ENCODE data around the gene GTF2E1.
"Not testable (repeated sequence)": the region's sequence is repeated elsewhere in the genome, so short reads cannot be mapped to it uniquely, and the experiment has no call there.

GTF2E1 gene

DNA sequence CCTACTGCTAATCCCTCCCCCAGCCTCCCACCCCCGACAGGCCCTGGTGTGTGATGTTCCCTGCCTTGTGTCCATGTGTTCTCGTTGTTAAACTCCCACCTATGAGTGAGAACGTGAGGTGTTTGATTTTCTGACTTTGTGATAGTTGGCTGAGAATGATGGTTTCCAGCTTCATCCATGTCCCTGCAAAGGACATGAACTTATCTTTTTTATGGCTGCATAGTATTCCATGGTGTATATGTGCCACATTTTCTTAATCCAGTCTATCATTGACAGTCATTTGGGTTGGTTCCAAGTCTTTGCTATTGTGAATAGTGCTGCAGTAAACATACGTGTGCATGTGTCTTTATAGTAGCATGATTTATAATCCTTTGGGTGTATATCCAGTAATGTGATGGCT lies 16.0 kb downstream of the GTF2E1 start:
- not testable (repeated sequence) for DNase-seq

DNA sequence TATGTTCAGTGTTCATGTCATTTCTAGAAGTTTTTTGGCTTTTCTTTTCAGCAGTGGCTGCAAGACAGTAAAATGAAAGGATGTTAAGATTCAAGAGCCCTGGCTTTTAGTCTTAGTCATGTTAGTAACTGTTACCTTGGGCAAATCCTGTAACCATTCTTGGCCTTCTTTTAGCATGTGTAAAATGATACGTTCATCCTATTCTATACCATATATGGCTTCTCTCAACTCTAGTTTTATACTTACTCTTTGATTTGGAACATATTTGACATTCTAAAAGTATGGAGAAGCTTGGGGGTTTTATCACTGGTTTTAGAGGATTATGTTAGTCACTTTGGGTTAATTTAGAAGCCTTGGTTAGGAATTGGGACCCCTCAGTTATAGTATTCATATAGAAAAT lies 20.1 kb downstream of the GTF2E1 start:
- DNase-seq, result no peak

DNA sequence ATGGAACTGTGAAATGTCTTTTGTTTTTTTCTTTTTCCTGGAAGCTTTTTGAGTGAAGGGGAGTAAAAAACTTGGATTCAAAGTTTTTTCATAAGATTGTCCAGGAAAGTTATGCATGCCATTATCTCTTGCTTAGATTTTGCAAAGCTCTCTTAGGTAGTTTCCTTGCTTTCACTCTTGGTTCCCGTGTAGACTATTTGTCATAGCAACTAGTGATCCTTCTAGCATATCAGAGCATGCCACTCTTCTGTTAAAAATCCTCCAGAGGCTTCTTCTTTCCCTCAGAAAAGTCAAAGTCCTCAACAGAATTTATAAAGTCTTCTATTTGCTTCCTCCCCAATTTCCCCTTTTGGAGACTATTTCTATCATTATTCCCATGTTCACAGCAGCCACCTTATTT lies 21.1 kb downstream of the GTF2E1 start:
- no peak for DNase-seq

DNA sequence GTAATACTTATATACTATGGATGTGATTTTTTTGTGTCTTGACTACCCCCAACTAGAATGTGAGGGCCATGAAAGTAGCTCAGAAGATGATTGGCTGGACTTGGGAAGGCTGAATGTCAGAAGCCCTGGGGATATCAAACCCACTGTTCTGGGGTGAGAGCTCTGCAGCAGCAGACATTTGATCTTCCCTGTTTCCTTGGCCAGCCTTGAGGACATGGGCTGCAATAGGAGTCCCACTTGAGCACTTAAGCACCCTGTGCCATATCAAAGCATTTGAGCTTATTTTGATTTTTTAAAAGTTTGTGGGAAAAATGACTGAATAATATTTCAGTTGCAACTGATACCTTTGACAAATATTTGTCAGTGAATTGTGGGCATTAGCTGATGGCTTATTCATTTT lies 21.7 kb downstream of the GTF2E1 start:
- no peak for DNase-seq

DNA sequence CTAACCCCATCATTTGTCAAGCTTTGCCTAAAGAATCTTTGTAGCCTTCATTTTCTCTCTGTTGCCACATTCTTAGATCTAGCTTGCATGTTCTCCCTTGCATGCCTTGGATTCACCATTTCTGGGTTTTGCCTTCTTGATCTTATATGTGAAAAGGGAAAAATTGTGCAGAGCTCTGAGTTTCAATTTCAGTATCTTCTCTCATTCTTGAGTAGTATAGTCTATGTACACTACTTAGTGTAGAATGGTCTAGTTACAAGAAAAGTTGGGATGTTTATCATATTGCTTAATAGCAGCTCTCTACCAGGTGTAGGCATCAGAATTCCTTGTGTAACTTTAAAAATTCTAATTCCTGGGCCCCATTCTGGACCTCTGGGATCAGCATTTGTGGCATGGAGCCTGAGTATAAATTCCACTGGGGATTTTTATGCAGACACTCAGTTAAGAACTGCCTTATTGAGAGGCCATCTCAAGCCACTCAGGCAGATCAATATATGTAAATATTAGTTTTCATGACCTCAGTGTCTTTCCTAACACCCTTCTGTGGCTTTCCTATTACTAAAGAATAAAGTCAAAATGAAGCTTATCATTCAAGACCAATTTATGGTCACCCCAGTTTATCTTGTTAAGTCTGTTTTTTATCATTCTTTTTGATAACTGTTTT lies 23.4 kb downstream of the GTF2E1 start:
- no peak for DNase-seq

DNA sequence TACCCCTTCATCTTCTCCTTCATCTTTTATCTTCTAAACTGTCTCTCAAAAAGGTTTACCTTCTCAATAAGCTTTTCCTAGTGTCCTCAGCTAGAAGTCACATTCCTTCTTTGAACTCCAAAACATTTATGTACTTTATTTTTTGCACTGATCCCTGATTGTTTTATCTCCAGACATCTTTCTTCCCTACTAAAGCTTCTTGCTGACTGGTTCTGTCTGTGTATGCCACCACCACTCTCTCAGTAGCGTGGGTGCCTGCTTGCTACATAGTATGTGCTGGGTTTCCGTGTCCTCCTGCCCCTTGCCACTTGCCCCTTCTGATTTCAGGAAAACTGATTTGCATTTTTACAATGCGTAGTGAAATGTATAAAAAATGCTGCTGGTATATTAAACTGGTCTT lies 24.0 kb downstream of the GTF2E1 start:
- no peak for DNase-seq

DNA sequence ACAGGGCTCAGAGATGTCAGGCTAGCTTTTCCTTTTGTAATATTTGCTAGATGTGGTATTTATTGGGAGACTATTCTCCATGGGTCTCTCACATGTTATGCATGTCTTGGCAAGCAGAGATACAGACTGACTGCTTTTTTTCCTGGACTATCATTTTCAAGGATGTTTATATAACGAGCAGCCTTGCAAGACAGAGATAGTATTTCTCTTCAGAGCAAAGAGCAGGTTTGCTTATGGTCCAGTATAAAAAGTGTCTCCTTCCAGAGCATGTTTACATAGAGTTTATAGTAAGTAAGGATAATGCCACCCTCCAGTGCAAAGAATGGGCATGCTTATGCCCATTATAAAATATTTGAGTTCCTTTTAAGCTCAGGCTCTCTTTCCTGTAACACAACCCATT lies 24.6 kb downstream of the GTF2E1 start:
- no peak for DNase-seq

DNA sequence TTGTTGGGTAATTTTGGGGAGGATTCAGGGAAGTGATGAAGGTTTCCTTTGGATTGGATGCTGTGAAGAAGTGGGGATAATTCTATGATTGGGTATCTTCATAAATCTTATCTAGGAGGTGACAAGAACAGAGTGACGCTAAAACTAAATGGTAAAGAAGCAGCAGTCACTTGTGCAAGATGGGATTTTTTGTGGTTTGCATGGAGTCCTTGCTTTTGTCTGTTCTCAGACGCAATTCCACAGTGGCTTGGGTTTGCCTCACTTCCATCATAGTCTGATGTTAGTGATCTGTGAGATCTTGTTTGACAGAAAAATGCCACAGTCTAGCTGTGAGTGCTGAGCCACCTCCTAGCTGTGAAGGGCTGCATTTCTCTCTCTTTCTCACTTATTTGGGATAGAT lies 26.9 kb downstream of the GTF2E1 start:
- DNase-seq, result no peak

DNA sequence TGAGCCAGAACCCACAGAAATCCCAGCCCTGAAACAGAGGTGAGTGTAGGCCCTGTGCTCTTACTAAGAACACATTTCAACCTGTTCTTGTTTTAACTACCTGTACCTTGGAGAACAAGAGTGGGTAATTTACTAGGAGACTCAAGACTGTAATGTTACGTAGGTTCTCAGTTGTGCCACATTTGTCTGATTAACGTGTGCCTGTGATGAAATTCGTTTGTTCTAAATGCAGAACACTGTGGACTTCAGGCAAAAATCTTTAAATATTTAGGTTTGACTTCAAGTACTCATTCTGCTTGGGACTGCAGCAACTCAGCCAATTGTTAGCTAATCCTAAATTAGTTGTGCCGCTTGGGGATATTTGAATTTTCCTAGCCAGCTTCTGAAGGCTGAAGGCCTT lies 28.3 kb downstream of the GTF2E1 start:
- DNase-seq, result no peak

DNA sequence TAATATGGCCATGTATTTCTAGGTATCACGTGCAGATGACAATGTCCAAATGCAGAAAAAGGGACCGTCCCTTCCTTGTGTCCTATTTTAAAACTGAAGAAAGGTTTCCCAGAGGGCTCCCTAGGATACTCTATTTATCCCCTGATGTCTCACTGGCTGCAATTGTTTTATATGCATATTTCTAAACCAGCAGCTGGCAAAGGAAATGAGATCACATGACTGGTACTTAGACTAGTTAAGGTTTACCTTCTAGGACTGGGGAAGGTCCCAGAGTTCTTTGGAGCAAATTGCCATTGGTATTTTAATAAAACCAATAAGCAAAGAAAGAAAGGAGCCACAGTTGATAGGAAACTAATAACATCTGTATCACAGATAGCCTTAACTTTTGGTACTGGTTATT lies 29.5 kb downstream of the GTF2E1 start:
- DNase-seq, result no peak

DNA sequence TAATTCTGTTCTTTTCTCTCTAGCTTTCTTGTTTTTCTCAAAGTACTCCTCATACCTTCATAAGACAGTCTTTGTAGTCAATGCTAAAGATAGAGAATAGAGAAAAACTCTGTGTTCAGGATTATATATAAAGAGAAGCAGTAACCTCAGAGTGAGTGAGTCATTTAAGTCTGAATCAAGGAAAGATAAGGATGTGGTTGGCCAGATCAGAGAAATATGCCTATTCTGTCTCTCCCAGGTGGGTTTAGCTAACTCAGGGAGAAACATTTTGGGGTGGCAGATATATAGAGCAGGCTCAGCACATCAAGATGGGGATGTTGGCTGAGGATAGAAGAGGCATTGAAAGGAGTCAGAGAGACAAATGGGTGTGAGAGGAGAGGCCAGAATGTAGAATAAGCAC lies 31.4 kb downstream of the GTF2E1 start:
- DNase-seq, result no peak

DNA sequence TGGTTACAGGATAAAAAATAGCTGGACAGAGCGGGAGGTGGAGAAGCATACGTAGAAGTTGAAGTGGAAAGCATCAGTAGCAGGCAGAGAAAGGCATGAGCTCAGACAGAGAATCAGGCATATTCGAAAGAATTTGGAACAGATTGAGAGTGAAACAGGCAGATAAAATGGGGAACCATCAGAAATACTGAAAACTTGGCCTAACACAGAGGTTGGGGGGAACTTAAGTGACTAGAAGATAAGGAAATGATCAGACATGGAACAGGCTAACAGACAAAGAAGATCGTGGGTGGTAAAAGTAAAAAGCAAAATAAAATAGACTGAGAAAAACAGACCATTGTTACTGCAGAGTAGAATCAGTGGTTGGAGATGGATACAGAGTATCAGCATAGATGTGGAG lies 32.9 kb downstream of the GTF2E1 start:
- no peak for DNase-seq

DNA sequence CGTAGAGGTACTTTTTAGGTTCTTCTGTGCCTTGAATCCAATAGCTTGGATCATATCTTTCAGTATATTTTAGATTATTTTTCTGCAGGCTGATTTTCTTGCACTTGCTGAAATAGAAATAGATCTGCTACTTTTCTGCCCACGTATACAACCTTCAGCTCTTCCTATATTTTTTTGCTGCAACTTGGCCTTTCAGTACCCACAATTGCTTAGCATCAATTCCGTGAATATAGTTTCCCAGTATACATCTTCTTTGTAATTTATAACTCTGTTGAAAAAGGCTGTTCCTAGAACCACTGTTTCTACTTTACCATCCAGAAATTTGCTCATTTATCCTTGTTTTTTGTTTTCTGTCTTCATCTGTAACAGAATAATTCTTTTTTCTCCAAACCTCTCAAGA lies 36.2 kb downstream of the GTF2E1 start:
- no peak for DNase-seq

DNA sequence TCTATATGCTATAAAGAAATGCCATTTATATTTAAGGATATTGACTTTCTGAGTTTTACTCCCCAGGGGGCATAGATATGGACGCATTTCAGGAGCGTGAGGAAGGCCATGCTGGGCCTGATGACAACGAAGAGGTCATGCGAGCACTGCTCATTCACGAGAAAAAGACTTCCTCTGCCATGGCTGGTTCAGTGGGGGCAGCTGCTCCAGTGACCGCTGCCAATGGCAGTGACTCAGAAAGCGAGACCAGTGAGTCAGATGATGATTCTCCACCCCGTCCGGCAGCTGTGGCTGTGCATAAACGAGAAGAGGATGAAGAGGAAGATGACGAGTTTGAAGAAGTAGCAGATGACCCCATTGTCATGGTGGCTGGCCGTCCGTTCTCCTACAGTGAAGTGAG lies 38.4 kb downstream of the GTF2E1 start:
- no peak for DNase-seq

DNA sequence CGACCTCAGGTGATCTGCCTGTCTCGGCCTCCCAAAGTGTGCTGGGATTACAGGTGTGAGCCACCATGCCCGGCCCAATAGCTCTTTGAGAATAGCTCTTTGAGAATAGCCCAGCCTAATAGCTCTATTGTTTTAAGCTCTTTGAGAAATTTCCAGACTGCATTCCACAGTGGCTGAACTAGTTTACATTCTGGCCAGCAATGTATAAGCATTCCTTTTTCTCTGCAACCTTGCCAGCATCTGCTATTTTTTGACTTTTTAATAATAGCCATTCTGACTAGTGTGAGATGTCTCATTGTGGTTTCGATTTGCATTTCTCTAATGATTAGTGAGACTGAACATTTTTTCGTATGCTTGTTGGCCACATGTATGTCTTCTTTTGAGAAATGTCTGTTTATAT lies 43.3 kb downstream of the GTF2E1 start:
- DNase-seq, result not testable (repeated sequence)

DNA sequence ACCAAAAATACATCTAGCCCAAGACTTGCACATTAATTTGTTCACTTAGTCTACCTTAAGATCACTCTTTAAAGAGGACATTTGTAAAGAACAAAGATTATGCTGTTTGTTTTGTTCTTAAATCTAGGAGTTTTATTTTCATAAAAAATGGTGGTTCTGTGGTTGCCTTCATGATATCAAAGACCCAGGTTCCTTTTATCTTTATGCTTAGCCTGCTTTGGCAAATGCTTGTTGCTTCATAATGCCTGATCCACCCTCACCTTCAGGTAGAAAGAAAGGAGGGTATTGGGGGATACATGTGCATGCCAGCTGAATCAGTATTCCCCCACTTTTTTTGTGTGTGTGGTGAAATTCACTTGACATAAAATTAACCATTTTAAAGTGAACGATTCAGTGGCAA lies 48.5 kb downstream of the GTF2E1 start:
- no peak for DNase-seq

DNA sequence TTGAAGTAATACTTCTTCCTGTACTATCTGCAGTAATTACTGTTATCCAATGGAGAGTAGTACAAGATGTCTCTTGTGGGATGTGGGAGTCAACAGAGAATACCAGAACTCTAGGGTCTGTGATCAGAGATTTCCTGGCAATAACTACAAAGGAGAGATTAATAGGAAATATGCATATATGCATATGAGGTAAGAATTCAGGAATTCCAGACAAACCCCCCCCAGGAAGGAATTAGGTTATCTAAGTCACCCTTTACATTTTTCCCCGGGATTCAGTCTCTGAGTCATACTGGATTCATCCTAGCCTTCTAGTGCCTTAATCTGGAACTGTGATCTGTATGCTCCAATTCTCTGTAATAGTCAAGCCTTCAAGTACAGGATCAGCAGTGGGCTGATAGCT lies 49.4 kb downstream of the GTF2E1 start:
- no peak for DNase-seq

DNA sequence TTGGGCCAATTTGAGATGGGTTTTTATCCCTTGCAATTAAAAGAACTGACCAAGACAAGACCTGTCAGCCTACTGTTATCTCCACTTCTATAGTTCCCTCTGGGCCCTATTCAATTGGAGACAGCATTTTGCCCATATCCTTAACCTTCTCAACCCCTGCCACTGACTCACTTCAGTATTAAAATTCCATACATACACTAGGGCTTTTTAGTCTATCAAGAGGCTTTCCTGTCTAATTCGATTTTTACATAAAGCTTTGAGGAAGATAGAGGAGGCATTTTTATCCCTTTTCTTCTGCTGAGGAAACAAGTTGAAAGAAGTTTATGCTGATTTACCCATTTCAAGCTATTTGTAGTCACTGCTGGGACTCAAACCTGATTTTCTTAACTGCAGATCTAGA lies 51.1 kb downstream of the GTF2E1 start:
- DNase-seq, result no peak

DNA sequence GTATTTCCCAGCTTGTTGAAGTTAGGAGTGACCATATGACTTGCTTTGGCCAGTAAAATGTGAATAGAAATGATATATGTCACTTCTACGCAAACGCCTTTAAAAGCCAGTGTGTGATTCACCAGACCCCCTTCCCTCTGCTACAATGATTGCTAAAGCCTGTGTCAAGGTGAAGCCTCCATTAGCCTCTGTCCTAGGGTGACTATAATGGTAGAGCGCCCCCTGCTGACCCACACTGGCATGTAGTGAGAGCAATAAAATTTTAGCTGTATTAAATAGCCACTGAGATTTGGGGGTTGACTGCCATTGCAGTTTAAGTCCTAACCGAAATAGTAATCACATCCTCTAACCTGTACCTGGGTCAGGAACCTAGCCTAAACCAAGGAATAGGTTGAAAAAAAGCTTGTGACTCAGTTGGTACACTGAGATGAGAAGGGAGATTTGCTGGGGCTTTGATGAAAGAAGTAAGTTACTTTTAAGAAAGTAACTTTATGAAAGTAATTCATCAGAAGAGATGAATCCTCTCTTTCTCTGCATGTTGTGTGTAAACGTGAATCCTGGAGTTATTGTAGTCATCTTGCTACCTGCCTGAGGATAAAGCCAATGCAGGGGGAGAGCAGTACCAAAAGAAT lies 52.6 kb downstream of the GTF2E1 start:
- DNase-seq, result peak; percentile 72

DNA sequence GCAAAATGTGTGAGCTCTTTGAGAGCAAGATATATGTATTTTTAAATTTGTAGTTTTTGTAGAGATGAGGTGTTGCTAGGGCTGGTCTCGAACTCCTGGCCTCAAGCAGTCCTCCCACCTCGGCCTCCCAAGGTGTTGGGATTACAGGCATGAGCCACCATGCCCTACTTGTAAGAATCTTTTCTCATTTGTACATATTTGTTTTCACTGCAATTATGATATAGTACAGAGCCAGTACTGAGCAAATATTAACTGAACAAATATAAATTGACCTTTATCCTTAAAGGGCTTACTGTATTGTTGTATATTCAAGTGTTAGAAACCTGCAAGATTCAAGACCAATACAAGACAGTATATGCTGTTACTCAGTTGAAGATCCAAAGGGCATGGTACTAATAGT lies 53.4 kb downstream of the GTF2E1 start:
- peak; percentile 36 for DNase-seq

DNA sequence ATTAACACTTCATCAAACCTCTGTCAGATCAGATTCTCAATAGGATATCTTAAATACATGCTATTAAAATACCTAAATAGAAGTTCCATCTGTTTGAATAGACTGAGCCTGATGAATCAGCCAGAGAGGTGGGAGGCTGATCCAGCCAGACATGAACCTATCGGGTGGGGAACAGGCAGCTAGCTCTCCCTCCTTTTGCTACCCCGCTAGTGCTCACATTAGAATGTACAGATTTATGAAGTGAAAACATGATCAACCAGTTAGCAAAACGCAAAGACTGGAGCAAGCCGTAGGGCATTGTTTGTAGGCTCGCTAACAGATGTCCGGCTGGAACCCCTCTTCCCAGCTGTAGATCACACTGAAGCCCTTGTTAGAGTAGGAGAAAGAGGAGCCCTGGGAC lies 54.4 kb downstream of the GTF2E1 start:
- no peak for DNase-seq

DNA sequence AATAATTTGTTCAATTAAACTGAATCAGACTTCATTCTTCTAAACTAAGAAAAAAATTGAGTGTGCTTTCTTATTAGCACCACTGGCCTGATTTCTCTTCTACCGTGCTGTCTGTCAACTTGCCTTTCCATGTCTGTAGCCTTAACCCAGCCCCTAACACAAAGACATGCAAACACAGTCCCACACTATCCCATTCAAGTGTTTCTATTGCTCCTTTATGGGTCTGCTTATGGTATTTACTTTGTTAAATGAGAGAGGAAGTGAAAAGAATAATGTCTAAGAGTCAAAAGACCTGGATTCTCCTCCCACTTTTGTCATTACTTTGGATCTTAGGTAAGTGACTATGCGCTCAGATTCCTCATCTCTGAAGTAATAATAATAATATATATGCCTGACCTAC lies 55.3 kb downstream of the GTF2E1 start:
- DNase-seq, result no peak

DNA sequence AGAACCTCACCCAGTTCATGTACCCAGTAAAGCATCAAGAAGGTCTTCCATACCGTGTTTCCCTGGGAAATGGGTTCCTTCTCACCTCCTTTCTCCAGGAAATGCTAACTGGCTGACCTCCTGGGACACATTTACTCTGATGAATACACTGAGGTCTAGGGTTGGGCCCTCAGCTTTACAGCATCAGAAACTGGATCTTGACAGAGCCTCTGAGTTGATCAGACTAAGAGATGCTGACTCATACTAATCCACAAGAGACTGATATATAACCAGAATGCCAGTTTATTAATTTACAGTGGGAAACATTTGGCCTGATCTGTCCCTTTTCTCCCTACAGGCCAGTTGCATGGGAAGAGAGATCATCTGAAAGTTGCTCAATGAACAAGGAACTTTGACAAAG lies 55.8 kb downstream of the GTF2E1 start:
- no peak for DNase-seq

DNA sequence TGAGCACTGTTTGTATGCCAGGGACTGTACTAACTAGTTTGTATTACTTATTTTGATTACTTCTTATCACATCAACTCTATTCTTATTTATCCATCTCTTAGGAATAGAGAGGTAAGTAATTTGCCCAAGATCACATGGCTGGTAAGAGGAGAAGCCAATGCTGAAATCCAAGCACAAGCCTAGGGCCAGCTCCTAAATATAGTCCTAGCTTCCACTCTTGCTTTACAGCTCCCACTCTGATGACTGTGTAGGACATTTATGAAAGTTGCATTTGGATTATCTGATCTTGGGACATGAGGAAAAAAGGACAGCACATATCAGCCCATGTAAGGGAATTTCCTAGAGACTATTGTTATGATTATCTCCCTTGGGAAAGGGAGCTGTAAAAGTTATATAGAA lies 58.1 kb downstream of the GTF2E1 start:
- DNase-seq, result no peak

DNA sequence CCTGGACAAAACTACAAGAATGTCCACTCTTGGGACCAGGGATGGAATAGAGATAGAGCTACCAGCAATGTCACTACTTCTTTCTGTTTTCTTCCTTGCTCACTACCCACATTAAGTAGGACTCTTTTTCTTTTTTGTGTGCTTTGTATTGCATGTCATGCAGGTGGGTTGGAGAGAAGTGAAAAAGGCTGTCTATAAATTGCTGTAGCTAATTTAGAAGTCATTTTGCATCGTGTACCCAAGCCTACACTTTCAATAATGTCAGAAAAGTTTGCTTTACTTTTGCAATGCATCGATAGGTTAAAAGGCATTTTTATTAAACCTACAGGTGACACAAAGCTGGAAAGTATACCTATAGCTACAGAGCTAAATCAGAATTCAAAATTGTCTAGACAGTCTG lies 58.9 kb downstream of the GTF2E1 start:
- DNase-seq, result no peak
